ENCODE measurements around the gene S100B. TPM values are rescaled to one million over a fixed set of nuclear protein-coding genes. Genes with fewer than 3 reads are reported as not detected.

The S100B gene
- total RNA-seq, 1 donor from 2014 or later = 29.9 TPM

GRCh38 chr21:46570631-46571030, 34.3 kb downstream of the S100B start:
- no peak for DNase-seq (ENCODE audit: low read depth, low spot score)
- Mint-ChIP-seq H3K27ac (ENCODE audit: unreplicated experiment) (no peak overlapping the region), H3K27me3 (ENCODE audit: low read depth) (no peaks in the 10 kb centered on the region), H3K9me3 (peaks cover 15% of the 10 kb centered on the region), H3K4me3 (no peak overlapping the region), H3K4me1 (no peaks in the 10 kb centered on the region), H3K36me3 (ENCODE audit: low read depth) (peaks cover 54% of the 10 kb centered on the region)
- TF ChIP-seq, protein P1, sequence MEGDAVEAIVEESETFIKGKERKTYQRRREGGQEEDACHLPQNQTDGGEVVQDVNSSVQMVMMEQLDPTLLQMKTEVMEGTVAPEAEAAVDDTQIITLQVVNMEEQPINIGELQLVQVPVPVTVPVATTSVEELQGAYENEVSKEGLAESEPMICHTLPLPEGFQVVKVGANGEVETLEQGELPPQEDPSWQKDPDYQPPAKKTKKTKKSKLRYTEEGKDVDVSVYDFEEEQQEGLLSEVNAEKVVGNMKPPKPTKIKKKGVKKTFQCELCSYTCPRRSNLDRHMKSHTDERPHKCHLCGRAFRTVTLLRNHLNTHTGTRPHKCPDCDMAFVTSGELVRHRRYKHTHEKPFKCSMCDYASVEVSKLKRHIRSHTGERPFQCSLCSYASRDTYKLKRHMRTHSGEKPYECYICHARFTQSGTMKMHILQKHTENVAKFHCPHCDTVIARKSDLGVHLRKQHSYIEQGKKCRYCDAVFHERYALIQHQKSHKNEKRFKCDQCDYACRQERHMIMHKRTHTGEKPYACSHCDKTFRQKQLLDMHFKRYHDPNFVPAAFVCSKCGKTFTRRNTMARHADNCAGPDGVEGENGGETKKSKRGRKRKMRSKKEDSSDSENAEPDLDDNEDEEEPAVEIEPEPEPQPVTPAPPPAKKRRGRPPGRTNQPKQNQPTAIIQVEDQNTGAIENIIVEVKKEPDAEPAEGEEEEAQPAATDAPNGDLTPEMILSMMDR (conservative IDR thresholded peaks at IDR 0.05) = no peak

DNA sequence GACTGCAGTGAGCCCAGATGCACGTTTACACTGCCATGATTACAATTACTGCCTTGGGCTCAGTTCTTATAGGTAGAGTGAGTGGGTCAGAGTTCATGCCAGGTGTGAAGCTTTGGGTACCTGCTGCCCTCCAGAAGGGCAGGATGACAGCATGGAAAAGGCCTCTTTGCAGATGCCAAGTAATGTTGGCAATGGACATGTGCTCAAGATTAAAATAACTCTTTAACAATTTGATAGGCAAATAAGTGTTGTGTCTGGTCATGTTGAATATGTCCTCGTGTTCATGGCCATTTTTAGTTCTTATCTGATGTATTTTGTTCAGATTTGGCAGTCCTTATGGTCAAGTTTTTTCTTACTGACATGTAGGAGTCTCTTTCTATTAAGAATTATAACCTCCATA, 34.8 kb downstream of the S100B start:
- TF ChIP-seq, protein P1 (conservative IDR thresholded peaks at IDR 0.05) = no peak
- Mint-ChIP-seq H3K4me1 (no peaks in the 10 kb centered on the region), H3K4me3 (no peak overlapping the region), H3K36me3 (ENCODE audit: low read depth) (peaks cover 54% of the 10 kb centered on the region), H3K27ac (ENCODE audit: unreplicated experiment) (no peak overlapping the region), H3K9me3 (peaks cover 15% of the 10 kb centered on the region), H3K27me3 (ENCODE audit: low read depth) (no peaks in the 10 kb centered on the region)
- no peak for DNase-seq (ENCODE audit: low read depth, low spot score)

GRCh38 chr21:46569081-46569480, 35.8 kb downstream of the S100B start:
- H3K27ac Mint-ChIP-seq (ENCODE audit: unreplicated experiment) = no peak overlapping the region
- peaks cover 15% of the 10 kb centered on the region for H3K9me3 Mint-ChIP-seq
- no peak for DNase-seq (ENCODE audit: low read depth, low spot score)
- no peak overlapping the region for H3K4me3 Mint-ChIP-seq
- TF ChIP-seq, protein P1 (conservative IDR thresholded peaks at IDR 0.05) = no peak
- peaks cover 48% of the 10 kb centered on the region for H3K36me3 Mint-ChIP-seq (ENCODE audit: low read depth)
- no peaks in the 10 kb centered on the region for H3K4me1 Mint-ChIP-seq
- no peaks in the 10 kb centered on the region for H3K27me3 Mint-ChIP-seq (ENCODE audit: low read depth)

DNA sequence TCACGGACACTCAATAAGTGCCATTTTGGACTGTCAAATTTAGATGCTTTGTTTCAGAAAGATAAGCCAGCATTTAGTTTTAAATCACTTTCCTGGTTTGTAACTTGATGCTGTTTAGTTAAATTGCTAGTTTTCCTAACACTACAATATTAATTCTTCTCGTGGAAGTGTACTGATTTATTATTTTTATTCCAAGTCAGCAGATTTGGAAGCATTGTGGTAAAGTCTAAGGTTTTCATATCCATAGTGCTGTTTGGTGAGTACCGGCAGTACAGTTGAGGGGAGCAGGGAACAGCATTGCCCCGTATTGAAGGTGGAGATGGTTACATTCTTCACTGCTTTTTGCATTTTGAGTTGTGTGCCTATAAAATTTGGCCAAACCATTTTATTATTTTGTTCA, 36.3 kb downstream of the S100B start:
- no peak for DNase-seq (ENCODE audit: low read depth, low spot score)
- TF ChIP-seq, protein P1 (conservative IDR thresholded peaks at IDR 0.05) = no peak
- Mint-ChIP-seq H3K4me1 (no peaks in the 10 kb centered on the region), H3K36me3 (ENCODE audit: low read depth) (peaks cover 43% of the 10 kb centered on the region), H3K4me3 (no peak overlapping the region), H3K27me3 (ENCODE audit: low read depth) (no peaks in the 10 kb centered on the region), H3K27ac (ENCODE audit: unreplicated experiment) (no peak overlapping the region), H3K9me3 (peaks cover 15% of the 10 kb centered on the region)

GRCh38 chr21:46567348-46567747, 37.5 kb downstream of the S100B start:
- Mint-ChIP-seq H3K4me3 (no peak overlapping the region), H3K4me1 (no peaks in the 10 kb centered on the region), H3K36me3 (ENCODE audit: low read depth) (peaks cover 38% of the 10 kb centered on the region), H3K9me3 (peaks cover 11% of the 10 kb centered on the region), H3K27me3 (ENCODE audit: low read depth) (no peaks in the 10 kb centered on the region), H3K27ac (ENCODE audit: unreplicated experiment) (no peak overlapping the region)
- DNase-seq (ENCODE audit: low read depth, low spot score) = no peak
- TF ChIP-seq, protein P1 (conservative IDR thresholded peaks at IDR 0.05) = no peak

DNA sequence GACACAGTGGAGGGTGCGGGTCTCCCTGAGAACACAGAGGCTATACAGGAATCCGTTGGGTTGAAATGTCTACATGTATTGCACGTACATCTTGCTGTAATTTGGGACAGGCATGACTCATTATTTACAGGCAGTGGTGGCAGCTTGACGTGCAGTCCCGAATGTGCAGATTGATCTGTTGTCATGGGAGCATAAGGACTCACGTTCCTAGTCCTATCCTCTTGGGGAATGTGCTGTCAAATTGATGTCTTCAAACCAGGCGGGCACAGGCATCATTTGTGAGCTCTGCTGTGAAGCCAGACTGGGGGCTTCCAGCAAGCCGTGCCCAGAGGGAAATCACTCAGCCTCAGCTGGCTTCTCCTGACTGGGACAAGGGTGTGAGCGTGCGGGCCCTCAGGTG, 40.5 kb downstream of the S100B start:
- Mint-ChIP-seq H3K4me1 (peaks cover 10% of the 10 kb centered on the region), H3K36me3 (ENCODE audit: low read depth) (peaks cover 30% of the 10 kb centered on the region), H3K9me3 (peaks cover 3% of the 10 kb centered on the region), H3K27me3 (ENCODE audit: low read depth) (no peaks in the 10 kb centered on the region), H3K4me3 (no peak overlapping the region), H3K27ac (ENCODE audit: unreplicated experiment) (no peak overlapping the region)
- no peak for DNase-seq (ENCODE audit: low read depth, low spot score)
- TF ChIP-seq, protein P1 (conservative IDR thresholded peaks at IDR 0.05) = no peak
